ENCODE measurements around the gene SSX4B. TPM values are rescaled to one million over a fixed set of nuclear protein-coding genes. Genes with fewer than 3 reads are reported as not detected.
"Not testable (repeated sequence)": the region's sequence is repeated elsewhere in the genome, so short reads cannot be mapped to it uniquely, and the experiment has no call there.

SSX4B gene
- polyA plus RNA-seq, 3 donors = not detected

- DNase-seq (ENCODE audit: extremely low read depth in 1 of 11, low read depth in 9 of 11, low spot score in 4 of 11) = no peak
These were observed 54.1 kb downstream of the SSX4B start for GRCh38 chrX:48357681-48358080.

- DNase-seq (ENCODE audit: extremely low read depth in 1 of 11, low read depth in 9 of 11, low spot score in 4 of 11) = not testable (repeated sequence)
These were observed 55.3 kb downstream of the SSX4B start, which contains the start of gene SSX3 for GRCh38 chrX:48356315-48357094. SSX3 (minus strand) TSS chrX:48356703; CDS start chrX:48355249, 1,454 bp downstream.

Other genes starting within 250 kb of the SSX4B start
- not detected for gene SSX5, start 215.2 kb downstream of the SSX4B start, polyA plus RNA-seq (ENCODE audit: insufficient read length in 3 of 3)
- not detected for gene SSX1, start 156.6 kb downstream of the SSX4B start, polyA plus RNA-seq (ENCODE audit: insufficient read length in 3 of 3)
- not detected for gene SSX3, start 55.3 kb downstream of the SSX4B start, polyA plus RNA-seq (ENCODE audit: insufficient read length in 3 of 3)
- gene SSX4, start 28.4 kb downstream of the SSX4B start, polyA plus RNA-seq (ENCODE audit: insufficient read length in 3 of 3) = not detected
- gene SLC38A5, start 58.3 kb upstream of the SSX4B start, polyA plus RNA-seq (ENCODE audit: insufficient read length in 3 of 3) = 1 to 10 TPM; 3.6 to 6.6 (median 5.8) TPM
- 10 to 100 TPM; 38.9 to 40.9 (median 40.1) TPM for gene FTSJ1, start 64.2 kb upstream of the SSX4B start, polyA plus RNA-seq (ENCODE audit: insufficient read length in 3 of 3)
- 1 to 10 TPM; 6.3 to 8.4 (median 6.8) TPM for gene PORCN, start 97.0 kb upstream of the SSX4B start, polyA plus RNA-seq (ENCODE audit: insufficient read length in 3 of 3)
- gene EBP, start 109.8 kb upstream of the SSX4B start, polyA plus RNA-seq (ENCODE audit: insufficient read length in 3 of 3) = 10 to 100 TPM; 71.6 to 76.1 (median 75.9) TPM
- 10 to 100 TPM in 1 of 3 donors, 1 to 10 TPM in 2; 7.6 to 12.8 (median 9.5) TPM for gene TBC1D25, start 127.8 kb upstream of the SSX4B start, polyA plus RNA-seq (ENCODE audit: insufficient read length in 3 of 3)
- 100 to 1,000 TPM; 288 to 387 (median 312) TPM for gene RBM3, start 162.5 kb upstream of the SSX4B start, polyA plus RNA-seq (ENCODE audit: insufficient read length in 3 of 3)
- 100 to 1,000 TPM; 118 to 157 (median 145) TPM for gene WDR13, start 185.5 kb upstream of the SSX4B start, polyA plus RNA-seq (ENCODE audit: insufficient read length in 3 of 3)

Data from renal cortex interstitium (tissue), 11 donors.